SK-N-SH treated with all-trans-retinoic acid at 6 μM for 48 hours (cell line): ENCODE data around the gene ABLIM1.

ENCODE experiments used
- ARNTL ChIP-seq: fragments of 450-650 bp; formaldehyde crosslinking; IDR thresholded peaks from 2 replicates; pipeline ENCODE4 v1.5.0; 2020; ENCODE audit warnings: low read depth, mild to moderate bottlenecking, moderate library complexity, borderline replicate concordance
- CREB5 ChIP-seq: fragments of 250-450 bp; sonication (Bioruptor Pico); IDR thresholded peaks from 2 replicates; pipeline ENCODE4 v1.5.1; 2020; ENCODE audit warnings: low read depth, mild to moderate bottlenecking, moderate library complexity
- CSDC2 ChIP-seq: fragments of 250-450 bp; sonication (Bioruptor Pico); IDR thresholded peaks from 2 replicates; pipeline ENCODE4 v1.5.0; 2020; ENCODE audit warnings: mild to moderate bottlenecking, moderate library complexity
- PATZ1 ChIP-seq: fragments of 250-450 bp; sonication (Bioruptor Pico); IDR thresholded peaks from 2 replicates; pipeline ENCODE4 v1.8.0; 2020; ENCODE audit warnings: mild to moderate bottlenecking, moderate library complexity, borderline replicate concordance
- RARB ChIP-seq: fragments of 250-450 bp; sonication (Bioruptor Pico); IDR thresholded peaks from 2 replicates; pipeline ENCODE4 v1.8.0; 2021; ENCODE audit warnings: mild to moderate bottlenecking, moderate library complexity
- SNAI2 ChIP-seq: fragments of 250-450 bp; sonication (Bioruptor Pico); IDR thresholded peaks from 2 replicates; pipeline ENCODE4 v1.5.0; 2020; ENCODE audit warnings: mild to moderate bottlenecking, moderate library complexity
- TOX ChIP-seq: fragments of 250-450 bp; sonication (Bioruptor Pico); IDR thresholded peaks from 2 replicates; pipeline ENCODE4 v1.8.0; 2021; ENCODE audit warnings: mild to moderate bottlenecking, moderate library complexity, borderline replicate concordance
- TSHZ2 ChIP-seq: fragments of 250-450 bp; sonication (Bioruptor Pico); IDR thresholded peaks from 2 replicates; pipeline ENCODE4 v1.5.0; 2020; ENCODE audit warnings: mild to moderate bottlenecking, moderate library complexity
- ZNF70 ChIP-seq: fragments of 450-650 bp; formaldehyde crosslinking; IDR thresholded peaks from 2 replicates; pipeline ENCODE4 v1.5.0; 2020; ENCODE audit warnings: mild to moderate bottlenecking, moderate library complexity
- ZNF8 ChIP-seq: fragments of 450-650 bp; formaldehyde crosslinking; IDR thresholded peaks from 2 replicates; pipeline ENCODE4 v1.5.0; 2020; ENCODE audit warnings: mild to moderate bottlenecking, moderate library complexity

- TF ChIP-seq ZNF70 (no peak), ZNF8 (CRISPR knock-in tag) (no peak), PATZ1 (CRISPR knock-in tag) (no peak), CREB5 (no peak), TSHZ2 (CRISPR knock-in tag) (no peak), RARB (CRISPR knock-in tag) (no peak), SNAI2 (no peak), TOX (CRISPR knock-in tag) (no peak), CSDC2 (CRISPR knock-in tag) (no peak), ARNTL (CRISPR knock-in tag) (no peak)
Measured at GRCh38 chr10:114623155-114623554, 34.9 kb downstream of the ABLIM1 start.
